UCSD-AML1 (cell line): Measurements from ENCODE around the gene HTT.
"Not testable (repeated sequence)": the region's sequence is repeated elsewhere in the genome, so short reads cannot be mapped to it uniquely, and the experiment has no call there.

Experiments
- DNase-seq: peaks from one replicate; lab custom pipeline; 2025; ENCODE audit not compliant: unreplicated experiment; lab: John Stamatoyannopoulos, UW

Gene HTT

GRCh38 chr4:3077796-3078195 lies 3.3 kb downstream of the HTT start:
- DNase-seq: no peak

- DNase-seq: peak; percentile 81
These were observed 5.2 kb downstream of the HTT start for GRCh38 chr4:3079694-3080123.

GRCh38 chr4:3082925-3083515 lies 8.5 kb downstream of the HTT start:
- no peak for DNase-seq

- DNase-seq: no peak
These were observed 9.3 kb downstream of the HTT start for GRCh38 chr4:3083732-3084131.

GRCh38 chr4:3085948-3086670 lies 11.6 kb downstream of the HTT start:
- DNase-seq: no peak

- no peak for DNase-seq
These were observed 12.8 kb downstream of the HTT start for GRCh38 chr4:3087115-3087797.

- DNase-seq: no peak
These were observed 17.0 kb downstream of the HTT start for GRCh38 chr4:3091464-3091863.

GRCh38 chr4:3094701-3095100 lies 20.2 kb downstream of the HTT start:
- not testable (repeated sequence) for DNase-seq

- DNase-seq: no peak
These were observed 21.7 kb downstream of the HTT start for GRCh38 chr4:3096202-3096601.

GRCh38 chr4:3098346-3098745 lies 23.9 kb downstream of the HTT start:
- no peak for DNase-seq

- peak; percentile 90 for DNase-seq
These were observed 32.1 kb downstream of the HTT start for GRCh38 chr4:3106339-3107186.

- DNase-seq: no peak
These were observed 32.8 kb downstream of the HTT start for GRCh38 chr4:3107271-3107670.

- DNase-seq: no peak
These were observed 33.2 kb downstream of the HTT start for GRCh38 chr4:3107691-3108121.

- no peak for DNase-seq
These were observed 33.7 kb downstream of the HTT start for GRCh38 chr4:3108211-3108610.

GRCh38 chr4:3111461-3111860 lies 37.0 kb downstream of the HTT start:
- no peak for DNase-seq

- no peak for DNase-seq
These were observed 37.7 kb downstream of the HTT start for GRCh38 chr4:3112201-3112600.

GRCh38 chr4:3112609-3113469 lies 38.4 kb downstream of the HTT start:
- no peak for DNase-seq

- DNase-seq: no peak
These were observed 39.9 kb downstream of the HTT start for GRCh38 chr4:3114377-3114776.

- no peak for DNase-seq
These were observed 41.3 kb downstream of the HTT start for GRCh38 chr4:3115637-3116270.

GRCh38 chr4:3116955-3117354 lies 42.5 kb downstream of the HTT start:
- DNase-seq: no peak
